Natural killer cell (primary cell): ENCODE data around the gene SLC2A13. TPM values are rescaled to one million over a fixed set of nuclear protein-coding genes. Genes with fewer than 3 reads are reported as not detected.

Source experiments
- ATAC-seq, 3 donors: fragments of 150-1000 bp in 2 of 3; fragments of 200-7000 bp in 1 of 3; cut with Tn5 transposase; 1 replicate in 1 of 3; 2 replicates in 2 of 3; pipeline ENCODE4 v1.10.0; 2021; ENCODE audit warnings: mild to moderate bottlenecking in 2 of 3, moderate library complexity in 2 of 3
- DNase-seq, 2 donors: peaks; one replicate each; pipeline versions ENCODE4 v3.0.0 to v3.0.0-alpha.2; 2013 to 2021; ENCODE audit warnings: mixed read lengths in 1 of 2
- H3K27ac ChIP-seq: one replicate; pipeline ENCODE4 v1.5.1; 2013; ENCODE audit warnings: mild to moderate bottlenecking, low read length
- H3K27me3 ChIP-seq: one replicate; pipeline ENCODE4 v1.6.1; 2013; ENCODE audit warnings: low read length; ENCODE audit not compliant: control insufficient read depth, insufficient read depth
- H3K36me3 ChIP-seq: one replicate; pipeline ENCODE4 v1.6.1; 2013; ENCODE audit warnings: low read length; ENCODE audit not compliant: control insufficient read depth, insufficient read depth
- H3K4me1 ChIP-seq: one replicate; pipeline ENCODE4 v1.6.1; 2013; ENCODE audit warnings: low read length; ENCODE audit not compliant: control insufficient read depth, insufficient read depth
- H3K4me3 ChIP-seq: one replicate; pipeline ENCODE4 v1.5.1; 2013; ENCODE audit warnings: low read length
- H3K9me3 ChIP-seq: one replicate; pipeline ENCODE4 v1.6.1; 2013; ENCODE audit warnings: low read length; ENCODE audit not compliant: control insufficient read depth, insufficient read depth
- H3K27ac Mint-ChIP-seq, 2 donors: one replicate each; pipeline ENCODE4 v1.8.0; 2022; ENCODE audit warnings: mild to moderate bottlenecking in 2 of 2, mixed read lengths in 2 of 2, moderate library complexity in 1 of 2
- H3K27me3 Mint-ChIP-seq, 2 donors: one replicate each; pipeline ENCODE4 v1.8.0; 2022; ENCODE audit warnings: low read depth in 2 of 2, mixed read lengths in 2 of 2
- H3K36me3 Mint-ChIP-seq: one replicate; pipeline ENCODE4 v1.8.0; 2022; ENCODE audit warnings: mixed read lengths
- H3K4me1 Mint-ChIP-seq, 2 donors: one replicate each; pipeline ENCODE4 v1.8.0; 2022; ENCODE audit warnings: mixed read lengths in 2 of 2
- H3K4me3 Mint-ChIP-seq: one replicate; pipeline ENCODE4 v1.8.0; 2022; ENCODE audit warnings: mild to moderate bottlenecking, moderate library complexity, mixed read lengths
- H3K9me3 Mint-ChIP-seq, 2 donors: one replicate each; pipeline ENCODE4 v1.8.0; 2022; ENCODE audit warnings: mixed read lengths in 2 of 2
- CTCF ChIP-seq: fragments of 200-600 bp; IDR thresholded peaks from one replicate; pipeline ENCODE4 v1.8.0; 2022; ENCODE audit warnings: antibody characterized with exemption
- WGBS: methylation state at CpG from one replicate; pipeline ENCODE4 v1.1.7; 2013; ENCODE audit warnings: missing lambda C conversion rate; ENCODE audit not compliant: insufficient coverage; 5-methylcytosine and 5-hydroxymethylcytosine counted together
- intact Hi-C: fragments of 100-400 bp; cut with micrococcal nuclease; formaldehyde crosslinking; loops from one replicate; pipeline ENCODE4 v1.14.2; 2022
- total RNA-seq, 4 donors: library from RNA; stranded (reverse); fragments of 120-200 nt in 1 of 4; gene quantifications; one replicate each; pipeline versions ENCODE4 v1.2.3 to v1.2.4, GENCODE V29; 2013 to 2022

Gene SLC2A13
- total RNA-seq, 3 donors from 2014 or later (not counting 1 experiment from before 2014, with no cell fraction given) = 6.0 to 10.9 (median 8.7) TPM

- intact Hi-C loops = no loop called here
- 96% methylated on average over 2 of the region's 2 CpGs for WGBS
- H3K27ac ChIP-seq = no peak overlapping the region
- no peaks in the 10 kb centered on the region for H3K27me3 ChIP-seq
- no peaks in the 10 kb centered on the region for H3K36me3 ChIP-seq
- ATAC-seq = no peak
- Mint-ChIP-seq H3K27me3 (no peaks in the 10 kb centered on the region), H3K4me1 (no peaks in the 10 kb centered on the region), H3K27ac (no peak overlapping the region), H3K9me3 (no peaks in the 10 kb centered on the region), H3K36me3 (no peaks in the 10 kb centered on the region), H3K4me3 (no peak overlapping the region)
- no peak overlapping the region for H3K4me3 ChIP-seq
- no peak for DNase-seq
- no peaks in the 10 kb centered on the region for H3K9me3 ChIP-seq
- no peaks in the 10 kb centered on the region for H3K4me1 ChIP-seq
- TF ChIP-seq CTCF = no peak
Measured at GRCh38 chr12:39763890-39764169, 342.1 kb downstream of the SLC2A13 start.

GRCh38 chr12:39763071-39763889 lies 342.6 kb downstream of the SLC2A13 start:
- WGBS = 98% methylated on average over 4 of the region's 6 CpGs
- DNase-seq = no peak

GRCh38 chr12:39755478-39755877 lies 350.4 kb downstream of the SLC2A13 start:
- H3K27me3 ChIP-seq = no peaks in the 10 kb centered on the region
- H3K4me1 Mint-ChIP-seq = no peaks in the 10 kb centered on the region
- H3K27me3 Mint-ChIP-seq = no peaks in the 10 kb centered on the region
- ATAC-seq (no peak), DNase-seq (no peak)
- H3K27ac ChIP-seq = no peak overlapping the region
- no peak for TF ChIP-seq CTCF
- intact Hi-C loops = no loop called here
- H3K4me3 Mint-ChIP-seq = no peak overlapping the region
- no peaks in the 10 kb centered on the region for H3K9me3 ChIP-seq
- H3K4me3 ChIP-seq = no peak overlapping the region
- H3K4me1 ChIP-seq = no peaks in the 10 kb centered on the region
- no CpG with 5 or more reads among the region's 2 CpGs for WGBS
- H3K27ac Mint-ChIP-seq = no peak overlapping the region
- H3K9me3 Mint-ChIP-seq = no peaks in the 10 kb centered on the region
- no peaks in the 10 kb centered on the region for H3K36me3 Mint-ChIP-seq
- no peaks in the 10 kb centered on the region for H3K36me3 ChIP-seq

More at GRCh38 chr12:39763071-39763889, 342.6 kb downstream of the SLC2A13 start:
- H3K27ac Mint-ChIP-seq = no peak overlapping the region
- no peak for TF ChIP-seq CTCF
- no peaks in the 10 kb centered on the region for H3K9me3 Mint-ChIP-seq
- Histone ChIP-seq H3K36me3 (no peaks in the 10 kb centered on the region), H3K27ac (no peak overlapping the region), H3K27me3 (no peaks in the 10 kb centered on the region), H3K9me3 (no peaks in the 10 kb centered on the region), H3K4me3 (no peak overlapping the region), H3K4me1 (no peaks in the 10 kb centered on the region)
- no peak for ATAC-seq
- H3K4me1 Mint-ChIP-seq = no peaks in the 10 kb centered on the region
- H3K36me3 Mint-ChIP-seq = no peaks in the 10 kb centered on the region
- intact Hi-C loops = no loop called here
- H3K27me3 Mint-ChIP-seq = no peaks in the 10 kb centered on the region
- H3K4me3 Mint-ChIP-seq = no peak overlapping the region
